Neural cell (in vitro differentiated cells): ENCODE data around the gene XXYLT1.

Experiments used
- EP300 ChIP-seq: fragments of 450-650 bp; conservative IDR thresholded peaks from 2 replicates; pipeline ENCODE4 v1.6.1; 2014; ENCODE audit warnings: antibody characterized with exemption, mild to moderate bottlenecking, moderate library complexity; ENCODE audit not compliant: poor library complexity, severe bottlenecking
- EZH2 ChIP-seq: fragments of 200-600, 300-800 bp; shearing (Covaris generic), sonication (generic); IDR thresholded peaks from 2 replicates; pipeline ENCODE4 v1.6.1; 2014; ENCODE audit warnings: antibody characterized with exemption, low read length, borderline replicate concordance, mild to moderate bottlenecking; ENCODE audit not compliant: insufficient read depth, poor library complexity, severe bottlenecking
- POLR2AphosphoS5 ChIP-seq: IDR thresholded peaks from 2 replicates; pipeline ENCODE4 v1.6.1; 2012
- RAD21 ChIP-seq: fragments of 450-650 bp; conservative IDR thresholded peaks from 2 replicates; pipeline ENCODE4 v1.6.1; 2014; ENCODE audit warnings: antibody characterized with exemption, mild to moderate bottlenecking, moderate library complexity
- TAF1 ChIP-seq: IDR thresholded peaks from 2 replicates; pipeline ENCODE4 v1.6.1; 2012; ENCODE audit warnings: low read depth
- TF ChIP-seq, protein P1 (sequence below): fragments of 450-650 bp; IDR thresholded peaks from 2 replicates; pipeline ENCODE4 v1.5.1; 2014; ENCODE audit warnings: antibody characterized with exemption, mild to moderate bottlenecking, moderate library complexity; ENCODE audit not compliant: poor library complexity, severe bottlenecking

DNA sequence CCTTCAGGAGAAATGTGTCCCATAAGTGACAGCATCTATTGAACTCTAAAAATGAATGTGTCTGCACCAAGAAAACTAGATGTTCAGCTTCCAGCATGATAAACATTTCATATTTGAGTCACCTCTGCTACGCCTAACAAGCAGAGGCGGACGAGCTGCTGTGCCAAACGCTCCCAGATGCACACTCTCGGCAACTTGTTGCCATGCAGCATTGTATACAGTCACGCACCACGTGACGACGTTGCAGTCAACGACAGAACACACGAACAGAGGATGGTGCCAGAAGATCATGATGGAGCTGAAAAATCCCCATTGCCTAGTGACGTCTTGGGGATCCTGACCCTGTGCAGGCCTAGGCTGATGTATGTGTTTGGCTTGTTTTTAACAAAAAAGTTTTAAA is 137.5 kb downstream of the XXYLT1 start:
- TF ChIP-seq, protein P1, sequence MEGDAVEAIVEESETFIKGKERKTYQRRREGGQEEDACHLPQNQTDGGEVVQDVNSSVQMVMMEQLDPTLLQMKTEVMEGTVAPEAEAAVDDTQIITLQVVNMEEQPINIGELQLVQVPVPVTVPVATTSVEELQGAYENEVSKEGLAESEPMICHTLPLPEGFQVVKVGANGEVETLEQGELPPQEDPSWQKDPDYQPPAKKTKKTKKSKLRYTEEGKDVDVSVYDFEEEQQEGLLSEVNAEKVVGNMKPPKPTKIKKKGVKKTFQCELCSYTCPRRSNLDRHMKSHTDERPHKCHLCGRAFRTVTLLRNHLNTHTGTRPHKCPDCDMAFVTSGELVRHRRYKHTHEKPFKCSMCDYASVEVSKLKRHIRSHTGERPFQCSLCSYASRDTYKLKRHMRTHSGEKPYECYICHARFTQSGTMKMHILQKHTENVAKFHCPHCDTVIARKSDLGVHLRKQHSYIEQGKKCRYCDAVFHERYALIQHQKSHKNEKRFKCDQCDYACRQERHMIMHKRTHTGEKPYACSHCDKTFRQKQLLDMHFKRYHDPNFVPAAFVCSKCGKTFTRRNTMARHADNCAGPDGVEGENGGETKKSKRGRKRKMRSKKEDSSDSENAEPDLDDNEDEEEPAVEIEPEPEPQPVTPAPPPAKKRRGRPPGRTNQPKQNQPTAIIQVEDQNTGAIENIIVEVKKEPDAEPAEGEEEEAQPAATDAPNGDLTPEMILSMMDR: no peak
- TF ChIP-seq RAD21 (no peak), EZH2 (no peak), TAF1 (no peak), POLR2AphosphoS5 (no peak), EP300 (no peak)
